ENCODE data around the gene CPNE7.

- no peak for TF ChIP-seq POLR2A (IDR thresholded peaks at IDR 0.05)
- no peak for TF ChIP-seq CTCF (IDR thresholded peaks at IDR 0.05)
- TF ChIP-seq EP300 (IDR thresholded peaks at IDR 0.05) = no peak
Measured at GRCh38 chr16:89557690-89558490, 17.7 kb upstream of the CPNE7 start.
